Renal cortex interstitium (tissue), 11 donors: Measurements from ENCODE around the gene LIMCH1. TPM values are rescaled to one million over a fixed set of nuclear protein-coding genes. Genes with fewer than 3 reads are reported as not detected.

Experiments
- DNase-seq, 11 donors: peaks; one replicate each; pipeline ENCODE4 v3.0.0-alpha.2; 2013; ENCODE audit warnings: low read depth in 9 of 11, low spot score in 4 of 11; ENCODE audit errors: extremely low read depth in 1 of 11
- polyA plus RNA-seq, 3 donors: library from polyadenylated mRNA; unstranded; fragments of 120-200 nt; gene quantifications; one replicate each; pipeline ENCODE4 v1.2.1, GENCODE V29; 2013; ENCODE audit not compliant: insufficient read length in 3 of 3

Gene LIMCH1
- polyA plus RNA-seq, 3 donors, result 92.8 to 110 (median 108) TPM

- DNase-seq, result no peak
Measured at GRCh38 chr4:41548305-41548880, 10.4 kb downstream of the LIMCH1 start.

GRCh38 chr4:41549478-41549877, 11.5 kb downstream of the LIMCH1 start:
- no peak for DNase-seq

DNA sequence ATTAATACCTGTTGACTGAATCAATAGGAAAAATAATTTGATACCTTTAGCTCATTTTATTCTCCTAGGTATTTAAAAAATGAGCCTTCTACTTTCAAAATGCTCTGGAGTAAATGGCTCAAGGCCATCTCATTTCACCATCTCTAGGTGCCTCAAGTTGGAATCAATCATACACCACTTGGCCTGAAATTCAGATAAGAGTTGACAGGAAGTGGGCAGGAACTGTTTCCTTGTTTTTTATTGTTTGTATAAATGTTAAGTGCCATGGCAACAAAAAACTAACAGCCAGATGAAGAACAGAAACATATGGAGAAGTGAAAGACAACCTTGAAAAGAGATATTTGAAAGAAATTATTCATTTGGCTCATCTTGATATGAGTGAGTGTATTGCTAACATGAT, 12.4 kb downstream of the LIMCH1 start:
- no peak for DNase-seq

DNA sequence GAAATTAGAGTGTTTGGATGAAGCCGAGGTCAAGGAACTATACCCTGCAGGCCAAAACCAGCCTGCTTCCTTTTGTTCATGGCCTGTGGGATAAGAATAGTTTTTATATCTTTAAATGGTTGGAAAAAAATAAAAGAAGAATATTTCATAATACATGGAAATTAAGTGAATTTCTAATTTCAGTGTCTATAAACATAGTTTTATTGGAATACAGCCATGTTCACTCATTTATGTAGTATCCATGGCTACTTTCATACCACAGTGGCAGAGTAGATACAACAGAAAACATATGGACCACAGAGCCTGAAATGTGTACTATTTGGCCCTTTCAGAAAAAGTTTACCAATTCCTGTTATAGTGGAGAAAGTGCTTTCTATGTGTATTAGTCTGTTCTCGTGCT, 13.6 kb downstream of the LIMCH1 start:
- no peak for DNase-seq

DNA sequence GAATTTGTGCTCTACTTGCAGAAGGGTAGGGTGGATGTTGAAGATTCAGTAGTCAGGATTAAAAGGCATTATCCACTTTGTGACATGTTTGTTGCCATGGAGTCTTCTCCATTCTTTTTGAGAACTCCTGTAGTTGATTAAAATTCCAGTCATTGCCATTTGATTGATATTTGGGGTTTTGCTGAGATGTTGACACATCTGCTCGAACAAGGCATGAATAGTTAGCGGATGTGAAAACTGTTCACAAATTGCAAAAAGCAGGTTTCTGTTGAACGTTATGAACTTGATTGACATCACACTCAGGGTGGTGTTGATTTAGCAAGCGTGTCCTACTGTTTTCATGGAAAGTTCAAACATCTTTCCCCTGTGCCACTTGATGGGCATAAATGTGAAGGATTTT, 16.9 kb downstream of the LIMCH1 start:
- DNase-seq, result no peak

GRCh38 chr4:41556526-41556925, 18.6 kb downstream of the LIMCH1 start:
- no peak for DNase-seq

GRCh38 chr4:41559940-41560516, 22.1 kb downstream of the LIMCH1 start:
- no peak for DNase-seq

DNA sequence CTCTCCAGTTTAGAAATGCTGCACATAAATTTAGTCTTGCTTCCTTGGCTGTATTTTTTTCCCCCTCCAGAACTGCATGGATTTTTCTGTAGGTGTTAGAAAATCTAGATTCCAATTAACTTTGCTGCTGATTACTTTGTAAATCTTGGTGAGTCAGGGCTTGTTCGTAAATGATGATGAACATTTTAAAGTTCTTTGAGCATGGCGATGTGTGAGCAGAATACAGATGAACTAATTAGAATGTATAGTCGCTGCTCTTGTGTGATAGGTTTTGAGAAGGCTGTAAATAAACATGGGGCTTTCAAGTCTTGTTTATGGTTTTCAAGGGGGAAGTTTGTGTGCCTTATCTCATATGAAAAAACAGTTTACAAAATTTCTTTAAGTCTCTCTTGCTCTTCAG, 23.3 kb downstream of the LIMCH1 start:
- DNase-seq, result no peak

DNA sequence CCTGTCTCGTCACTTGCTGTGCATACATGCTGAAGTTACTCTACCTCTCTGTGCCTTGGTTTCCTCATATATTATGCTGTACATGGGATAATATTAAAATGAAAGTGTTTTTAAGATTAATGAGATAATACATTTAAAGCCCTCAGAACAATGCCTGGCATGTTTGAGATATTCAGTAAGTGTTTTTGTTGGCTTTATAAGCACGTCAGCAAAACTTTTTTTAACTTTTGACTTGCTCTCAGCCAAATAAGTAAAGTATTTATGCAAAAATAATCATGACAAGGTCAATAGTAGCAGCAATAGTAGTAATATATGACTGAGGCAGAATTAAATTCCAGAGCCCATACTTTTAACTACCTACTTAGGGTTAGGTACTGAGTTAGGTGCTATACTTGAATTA, 29.2 kb downstream of the LIMCH1 start:
- DNase-seq, result no peak

- no peak for DNase-seq
Measured at GRCh38 chr4:41568363-41568762, 30.4 kb downstream of the LIMCH1 start.

- DNase-seq, result peak in 1 of 11 donors; percentile 41
Measured at GRCh38 chr4:41569961-41570360, 32.0 kb downstream of the LIMCH1 start.

- no peak for DNase-seq
Measured at GRCh38 chr4:41571422-41571821, 33.5 kb downstream of the LIMCH1 start.

GRCh38 chr4:41572516-41572915, 34.6 kb downstream of the LIMCH1 start:
- DNase-seq, result no peak

GRCh38 chr4:41572956-41573355, 35.0 kb downstream of the LIMCH1 start:
- no peak for DNase-seq

DNA sequence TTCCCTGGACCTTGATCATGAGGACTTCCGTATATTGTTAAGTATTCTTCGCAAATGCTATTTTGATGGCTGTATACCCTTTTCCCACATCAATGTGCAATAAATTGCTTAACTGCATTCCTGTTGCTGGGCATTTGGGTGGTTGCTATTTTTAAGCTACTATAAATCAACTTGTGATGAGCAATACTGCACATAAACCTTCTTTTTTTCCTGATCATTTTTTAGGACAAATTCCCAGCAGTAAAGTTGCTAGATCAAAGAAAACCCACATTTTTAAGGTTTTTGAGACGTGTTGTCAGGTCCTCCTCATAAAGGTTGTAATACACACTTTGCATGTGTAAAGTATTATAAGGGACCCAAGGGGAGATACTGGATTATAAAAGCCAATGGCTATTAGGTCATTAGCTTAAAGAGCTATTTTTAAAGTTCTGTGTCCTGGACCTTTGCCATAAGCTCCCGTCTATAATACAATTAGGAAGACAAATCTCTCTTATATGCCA, 35.6 kb downstream of the LIMCH1 start:
- no peak for DNase-seq

DNA sequence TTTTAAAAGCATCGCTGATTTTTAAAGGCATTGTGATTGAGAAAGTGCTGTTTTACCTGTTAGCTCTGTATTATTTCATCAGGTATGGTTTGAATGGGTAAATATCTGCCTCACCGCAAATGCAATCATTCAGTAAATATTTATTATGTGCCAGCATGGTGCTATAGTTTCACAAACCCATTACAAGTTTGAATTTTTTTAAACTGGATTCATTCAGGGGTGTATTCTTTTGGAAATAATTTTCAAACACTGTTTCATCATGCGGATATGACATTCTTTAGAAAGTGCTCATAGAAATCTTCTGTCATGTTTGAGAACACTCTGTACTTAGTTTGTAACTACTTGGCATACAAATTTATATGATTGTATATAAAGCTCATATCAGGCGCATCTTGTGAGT, 37.2 kb downstream of the LIMCH1 start:
- no peak for DNase-seq

GRCh38 chr4:41575665-41576064, 37.7 kb downstream of the LIMCH1 start:
- DNase-seq, result no peak

DNA sequence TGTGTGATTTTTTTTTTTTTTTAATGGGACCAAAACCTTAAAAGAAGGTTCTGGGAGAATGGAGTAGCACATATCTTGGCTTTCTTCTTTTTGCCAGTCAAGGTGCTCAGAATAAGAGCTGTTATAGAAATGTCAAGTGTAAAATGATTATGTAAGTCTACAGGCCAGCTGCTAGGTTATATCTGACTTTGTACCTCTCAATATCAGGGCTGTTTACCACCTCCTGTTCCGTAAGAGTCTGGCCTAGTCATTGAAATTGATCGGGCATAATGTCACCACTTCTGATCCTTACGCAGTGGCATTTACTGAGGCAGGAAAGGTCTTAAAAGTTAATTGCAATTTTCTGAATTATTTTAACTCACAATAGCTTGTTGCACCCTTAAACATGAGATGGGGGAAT, 41.1 kb downstream of the LIMCH1 start:
- DNase-seq, result no peak

DNA sequence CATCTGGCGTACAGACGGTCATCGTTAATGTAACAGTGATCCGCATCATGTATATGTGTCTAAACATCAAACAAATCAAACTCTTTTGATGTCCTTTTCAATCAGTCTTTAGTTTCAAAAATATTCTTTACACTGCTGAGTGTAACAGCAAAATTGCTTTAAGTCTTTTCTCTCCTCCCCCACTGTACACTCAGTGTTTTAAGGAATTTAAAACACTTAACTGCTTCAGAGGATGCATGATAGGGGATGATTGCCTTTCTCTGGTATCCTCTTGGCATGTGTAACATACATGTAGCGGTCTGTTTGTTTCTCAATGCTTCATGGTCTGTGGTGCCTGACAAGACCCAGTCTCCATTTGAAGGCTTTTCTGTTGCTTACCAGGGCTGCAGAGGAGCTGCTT, 41.6 kb downstream of the LIMCH1 start:
- DNase-seq, result no peak

DNA sequence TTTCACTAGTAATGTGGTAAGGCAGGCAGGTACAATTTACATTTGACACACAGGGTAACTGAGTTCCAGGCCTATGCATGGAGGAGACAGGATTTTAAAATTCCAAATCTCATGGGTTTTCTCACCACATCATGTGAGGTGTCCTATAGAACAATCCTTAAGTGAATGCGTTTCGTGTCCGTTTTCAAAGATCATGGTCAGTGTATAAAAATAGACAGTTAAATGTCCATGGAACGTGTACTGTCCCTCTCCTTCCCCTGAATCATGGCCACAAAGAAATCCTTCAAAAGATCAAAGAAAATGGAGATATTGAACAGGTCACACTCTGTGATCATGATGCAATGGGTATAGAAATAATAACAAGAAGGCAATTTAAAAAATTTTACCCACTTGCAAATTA, 42.0 kb downstream of the LIMCH1 start:
- no peak for DNase-seq

DNA sequence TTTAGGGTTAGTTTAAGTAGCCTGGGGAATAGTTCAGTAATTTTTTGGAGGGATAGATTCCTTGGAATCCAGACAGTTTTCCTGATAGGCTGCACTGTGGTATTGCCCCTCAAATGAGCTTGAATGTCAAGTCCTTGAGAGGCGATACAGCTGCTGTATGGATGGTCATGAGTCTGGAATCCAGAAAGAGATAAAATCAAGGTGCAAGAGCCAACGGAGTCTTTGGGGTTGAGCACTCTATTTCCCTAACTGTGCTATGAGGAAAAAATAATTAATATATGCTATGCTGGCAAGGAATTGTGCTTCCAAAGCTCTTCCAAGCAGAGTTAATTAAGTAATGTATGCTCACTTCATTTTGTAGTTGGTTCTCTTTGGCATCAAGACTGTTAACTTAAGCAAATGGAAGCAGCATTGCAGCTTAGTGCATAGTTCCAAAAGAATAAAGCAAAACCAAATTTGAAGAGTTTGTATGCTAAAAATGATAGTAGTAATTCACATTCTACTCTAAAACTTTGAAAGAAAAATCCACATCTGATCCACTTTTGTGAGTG, 48.8 kb downstream of the LIMCH1 start:
- DNase-seq, result no peak
